ENCODE data around the gene USP3. TPM values are rescaled to one million over a fixed set of nuclear protein-coding genes. Genes with fewer than 3 reads are reported as not detected.
A peak's percentile ranks its signal among the peaks of the same experiment; 100 is the strongest.

USP3 gene, protein sequence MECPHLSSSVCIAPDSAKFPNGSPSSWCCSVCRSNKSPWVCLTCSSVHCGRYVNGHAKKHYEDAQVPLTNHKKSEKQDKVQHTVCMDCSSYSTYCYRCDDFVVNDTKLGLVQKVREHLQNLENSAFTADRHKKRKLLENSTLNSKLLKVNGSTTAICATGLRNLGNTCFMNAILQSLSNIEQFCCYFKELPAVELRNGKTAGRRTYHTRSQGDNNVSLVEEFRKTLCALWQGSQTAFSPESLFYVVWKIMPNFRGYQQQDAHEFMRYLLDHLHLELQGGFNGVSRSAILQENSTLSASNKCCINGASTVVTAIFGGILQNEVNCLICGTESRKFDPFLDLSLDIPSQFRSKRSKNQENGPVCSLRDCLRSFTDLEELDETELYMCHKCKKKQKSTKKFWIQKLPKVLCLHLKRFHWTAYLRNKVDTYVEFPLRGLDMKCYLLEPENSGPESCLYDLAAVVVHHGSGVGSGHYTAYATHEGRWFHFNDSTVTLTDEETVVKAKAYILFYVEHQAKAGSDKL
- total RNA-seq: 10 to 100 TPM; 57.6 to 74.2 TPM

DNA sequence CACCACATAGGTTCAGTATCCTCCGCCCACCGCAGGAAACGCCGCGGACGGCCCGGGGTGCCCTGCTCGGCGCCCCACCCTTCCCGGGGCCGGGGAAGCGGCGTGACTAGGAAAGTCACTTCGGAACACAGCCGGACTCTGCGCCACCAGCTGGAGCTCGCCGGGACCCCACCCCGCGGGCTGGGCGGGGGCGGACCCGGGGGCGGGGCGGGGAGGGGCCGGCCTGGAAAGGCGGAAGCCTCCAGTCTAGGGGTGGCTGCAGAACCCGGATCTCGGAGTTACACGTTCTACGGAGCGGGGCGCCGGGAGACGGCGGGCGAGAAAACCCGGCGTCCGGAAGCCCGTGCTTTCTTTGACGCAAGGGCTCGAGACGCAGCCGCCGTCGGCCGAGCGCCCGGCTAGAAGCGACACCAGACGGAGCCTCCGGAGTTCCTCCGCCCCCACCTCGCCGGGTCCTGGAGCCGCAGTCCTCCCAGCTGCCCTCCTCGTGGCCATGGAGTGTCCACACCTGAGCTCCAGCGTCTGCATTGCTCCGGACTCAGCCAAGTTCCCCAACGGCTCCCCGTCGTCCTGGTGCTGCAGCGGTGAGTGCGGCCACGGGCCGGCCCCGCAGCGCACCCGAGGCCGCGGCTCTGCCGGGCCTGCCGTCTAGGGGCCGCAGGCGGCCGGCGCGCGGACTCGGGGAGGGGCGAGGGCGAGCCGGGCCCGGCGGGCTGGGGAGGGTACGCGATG lies at the start of gene USP3:
TSS of gene USP3 (plus strand) at position 347 of the 732 bp plus-strand sequence. CDS start at position 494, 147 bp downstream.
- Histone ChIP-seq H3K27me3 (no peaks in the 10 kb centered on the region), H3K4me3 (peak within 1 kb of the TSS; percentile 73), H3K9ac (ENCODE audit: low read depth in 2 of 2, low read length in 2 of 2) (peak within 1 kb of the TSS; percentile 92 to 100), H3K4me1 (peaks cover 23% of the 10 kb centered on the region), H3K36me3 (no peaks in the 10 kb centered on the region), H3K9me3 (no peaks in the 10 kb centered on the region), H3K27ac (peak within 1 kb of the TSS; percentile 98)
- TF ChIP-seq CTCF (IDR thresholded peaks at IDR 0.05): no peak
- peak; percentile 96 for DNase-seq
- intact Hi-C loops (cut with DNase I): no loop called here

DNA sequence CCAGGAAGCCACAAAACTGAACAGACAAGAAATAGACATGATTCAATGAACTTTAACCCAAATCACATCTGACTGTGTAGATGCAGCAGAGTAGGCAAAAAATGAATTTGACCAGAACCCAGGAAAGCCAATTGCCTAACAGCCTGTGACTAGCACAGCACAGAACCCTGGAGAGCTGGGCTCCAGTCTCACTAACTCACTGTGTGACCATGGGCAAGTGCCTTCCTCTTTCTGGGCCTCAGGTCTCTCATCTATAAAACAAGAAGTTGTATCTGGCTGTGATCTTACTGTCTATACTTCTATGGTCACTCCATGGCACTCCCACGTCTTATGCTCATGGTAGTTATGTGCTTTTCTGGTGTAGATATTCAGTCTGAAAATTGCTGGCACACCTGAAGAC lies 48.1 kb upstream of the USP3 start:
- intact Hi-C loops (cut with DNase I): no loop called here
- Histone ChIP-seq H3K27ac (no peak overlapping the region), H3K9ac (ENCODE audit: low read depth in 2 of 2, low read length in 2 of 2) (no peak overlapping the region), H3K4me3 (no peak overlapping the region), H3K27me3 (no peaks in the 10 kb centered on the region), H3K36me3 (no peaks in the 10 kb centered on the region), H3K9me3 (no peaks in the 10 kb centered on the region), H3K4me1 (peaks cover 4% of the 10 kb centered on the region)
- no peak for TF ChIP-seq CTCF (IDR thresholded peaks at IDR 0.05)
- DNase-seq: no peak

- TF ChIP-seq CTCF (IDR thresholded peaks at IDR 0.05): no peak
- H3K27ac ChIP-seq: no peak overlapping the region
- no peaks in the 10 kb centered on the region for H3K27me3 ChIP-seq
- intact Hi-C loops (cut with DNase I): no loop called here
- H3K4me3 ChIP-seq: no peak overlapping the region
- no peak overlapping the region for H3K9ac ChIP-seq (ENCODE audit: low read depth in 2 of 2, low read length in 2 of 2)
- H3K9me3 ChIP-seq: no peaks in the 10 kb centered on the region
- DNase-seq: no peak
- no peaks in the 10 kb centered on the region for H3K36me3 ChIP-seq
- peaks cover 8% of the 10 kb centered on the region for H3K4me1 ChIP-seq
These were observed 47.0 kb upstream of the USP3 start for GRCh38 chr15:63457379-63457778.

- Histone ChIP-seq H3K4me3 (no peak overlapping the region), H3K36me3 (no peaks in the 10 kb centered on the region), H3K27ac (no peak overlapping the region), H3K27me3 (no peaks in the 10 kb centered on the region), H3K9me3 (no peaks in the 10 kb centered on the region), H3K9ac (ENCODE audit: low read depth in 2 of 2, low read length in 2 of 2) (no peak overlapping the region), H3K4me1 (peaks cover 15% of the 10 kb centered on the region)
- intact Hi-C loops (cut with DNase I): no loop called here
- no peak for TF ChIP-seq CTCF (IDR thresholded peaks at IDR 0.05)
- DNase-seq: no peak
These were observed 46.4 kb upstream of the USP3 start for GRCh38 chr15:63458026-63458425.

DNA sequence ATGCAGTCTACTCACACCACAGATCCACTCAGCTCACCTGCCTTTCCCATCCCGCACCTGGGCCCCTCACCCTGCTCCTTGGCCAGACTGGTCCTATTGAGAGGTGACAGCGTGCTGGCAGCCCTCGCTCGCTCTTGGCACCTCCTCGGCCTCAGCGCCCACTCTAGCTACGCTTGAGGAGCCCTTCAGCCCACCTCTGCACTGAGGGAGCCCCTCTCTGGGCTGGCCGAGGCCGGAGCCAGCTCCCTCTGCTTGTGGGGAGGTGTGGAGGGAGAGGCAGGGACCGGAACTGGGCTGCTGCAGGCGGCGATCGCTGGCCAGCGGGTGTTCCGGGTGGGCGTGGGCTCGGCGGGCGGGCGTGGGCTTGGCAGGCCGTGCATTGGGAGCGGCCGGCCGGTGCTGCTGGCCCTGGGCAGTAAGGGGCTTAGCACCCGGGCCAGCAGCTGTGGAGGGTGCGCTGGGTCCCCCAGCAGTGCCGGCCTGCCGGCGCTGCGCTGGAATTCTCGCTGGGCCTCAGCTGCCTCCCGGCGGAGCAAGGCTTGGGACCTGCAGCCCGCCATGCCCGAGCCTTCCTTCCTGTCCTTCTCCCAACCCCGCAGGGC lies 45.5 kb upstream of the USP3 start:
- no peak overlapping the region for H3K9ac ChIP-seq (ENCODE audit: low read depth in 2 of 2, low read length in 2 of 2)
- no peak for DNase-seq
- no peaks in the 10 kb centered on the region for H3K27me3 ChIP-seq
- H3K9me3 ChIP-seq: no peaks in the 10 kb centered on the region
- no peak for TF ChIP-seq CTCF (IDR thresholded peaks at IDR 0.05)
- peaks cover 24% of the 10 kb centered on the region for H3K4me1 ChIP-seq
- intact Hi-C loops (cut with DNase I): no loop called here
- H3K4me3 ChIP-seq: no peak overlapping the region
- no peak overlapping the region for H3K27ac ChIP-seq
- no peaks in the 10 kb centered on the region for H3K36me3 ChIP-seq
